GM10248 (cell line): ENCODE results near the gene RPS6KL1.

Experiments
- CTCF ChIA-PET: fragments of 300-600 bp; sonication (Branson Sonifier 250); formaldehyde crosslinking; extraction: SDS; loops from one replicate; lab custom pipeline; 2021; ENCODE audit warnings: antibody characterized with exemption; lab: Yijun Ruan, JAX
- POLR2A ChIA-PET: fragments of 350-650 bp; sonication (Branson Sonifier 250); formaldehyde crosslinking; extraction: SDS; loops from one replicate; lab custom pipeline; 2020; ENCODE audit warnings: antibody characterized with exemption; lab: Yijun Ruan, JAX
- DNase-seq: peaks from one replicate; pipeline ENCODE4 v3.0.0; 2012; ENCODE audit errors: extremely low spot score
- CTCF ChIP-seq: IDR thresholded peaks from 2 replicates; pipeline ENCODE4 v1.5.1; 2012; ENCODE audit warnings: mild to moderate bottlenecking, low read depth; ENCODE audit errors: extremely low read depth, missing control alignments, control extremely low read depth

RPS6KL1 gene

GRCh38 chr14:74886001-74886400, 37.1 kb downstream of the RPS6KL1 start:
- CTCF ChIA-PET, result interaction anchor here (0.8 to 20.7 kb wide), 5 partner anchors 7 to 26 kb away, joined by 3 to 353 read pairs (median 10); no protein-coding TSS in a partner anchor
- POLR2A ChIA-PET, result no interaction called here
- TF ChIP-seq CTCF, result no peak
- DNase-seq, result no peak

DNA sequence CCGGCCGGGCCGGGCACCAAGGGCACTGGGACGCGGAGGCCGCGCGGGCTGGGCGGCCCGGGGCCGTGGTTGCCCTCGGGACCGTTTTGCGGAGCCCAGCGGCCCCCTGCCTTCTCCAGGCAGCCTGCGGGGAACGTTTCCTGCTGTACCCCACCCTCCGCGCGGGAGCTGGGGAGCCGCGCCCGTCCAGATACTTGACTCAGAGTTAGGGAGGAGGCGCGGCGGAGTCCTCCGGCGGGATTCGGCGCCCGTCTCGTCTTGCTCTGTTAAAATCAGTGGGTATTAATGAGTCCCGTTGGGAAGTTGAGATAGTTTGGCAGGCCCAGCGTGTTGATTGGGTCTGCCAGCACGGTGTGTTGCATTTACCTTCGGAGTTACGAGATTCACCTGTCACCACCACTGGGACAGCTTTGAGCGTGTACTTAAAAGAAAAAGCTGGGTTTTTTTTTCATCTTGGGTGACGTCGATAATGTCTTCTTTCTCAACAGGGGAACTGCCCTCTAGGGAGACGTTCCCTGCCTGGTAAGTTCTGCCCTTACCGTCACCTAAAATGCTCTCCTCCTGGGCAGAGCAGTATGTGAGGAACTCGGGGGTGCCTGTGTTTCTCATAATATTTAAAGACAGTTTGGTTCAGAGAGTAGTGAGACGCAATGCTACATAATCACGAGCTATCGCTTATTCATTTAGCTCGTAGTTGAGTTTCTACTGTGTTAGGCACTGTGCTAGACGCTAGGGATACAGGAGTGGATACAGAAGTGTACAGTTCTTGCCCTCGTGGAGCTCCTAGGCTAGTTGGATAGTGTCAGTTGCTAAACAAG, 40.7 kb downstream of the RPS6KL1 start:
- ChIA-PET CTCF (interaction anchor here (1.0 to 20.7 kb wide), 8 partner anchors 10 to 206 kb away, joined by 3 to 353 read pairs (median 4); no protein-coding TSS in a partner anchor), POLR2A (interaction anchor here (0.6 to 1.2 kb wide), 4 partner anchors 10 to 187 kb away, joined by 3 to 6 read pairs (median 4); no protein-coding TSS in a partner anchor)
- no peak for TF ChIP-seq CTCF
- DNase-seq, result no peak

GRCh38 chr14:74881431-74882102, 41.5 kb downstream of the RPS6KL1 start, which contains the start of gene DLST:
DLST (plus strand) TSS chr14:74881916; CDS start chr14:74881954, 38 bp downstream.
- TF ChIP-seq CTCF, result no peak
- ChIA-PET CTCF (interaction anchor here (1.0 to 20.7 kb wide), 6 partner anchors 9 to 207 kb away, joined by 3 to 353 read pairs (median 4); no protein-coding TSS in a partner anchor), POLR2A (interaction anchor here (0.6 to 1.2 kb wide), 2 partner anchors 11 to 72 kb away, joined by 3 read pairs; no protein-coding TSS in a partner anchor)
- DNase-seq, result peak; percentile 97

- ChIA-PET CTCF (interaction anchor here (1.1 to 20.7 kb wide), 7 partner anchors 8 to 209 kb away, joined by 3 to 353 read pairs (median 4); no protein-coding TSS in a partner anchor), POLR2A (interaction anchor here (1.0 kb wide), 1 partner anchor 18 kb away, joined by 3 read pairs; no protein-coding TSS in a partner anchor)
- no peak for TF ChIP-seq CTCF
- DNase-seq, result no peak
These were observed 43.5 kb downstream of the RPS6KL1 start for GRCh38 chr14:74879427-74880182.

- no peak for TF ChIP-seq CTCF
- DNase-seq, result no peak
- ChIA-PET CTCF (interaction anchor here (1.0 to 20.7 kb wide), 5 partner anchors 16 to 267 kb away, joined by 4 to 353 read pairs (median 9); no protein-coding TSS in a partner anchor), POLR2A (no interaction called here)
These were observed 46.8 kb downstream of the RPS6KL1 start, which contains the start of gene PROX2 for GRCh38 chr14:74875941-74876913. PROX2 (minus strand) TSS chr14:74876145; CDS start chr14:74863834, 12,311 bp downstream.
